ENCODE data around the gene LARGE1. TPM values are rescaled to one million over a fixed set of nuclear protein-coding genes. Genes with fewer than 3 reads are reported as not detected.

Gene LARGE1
- polyA plus RNA-seq, 4 donors: 24.8 to 30.4 (median 27.6) TPM

DNA sequence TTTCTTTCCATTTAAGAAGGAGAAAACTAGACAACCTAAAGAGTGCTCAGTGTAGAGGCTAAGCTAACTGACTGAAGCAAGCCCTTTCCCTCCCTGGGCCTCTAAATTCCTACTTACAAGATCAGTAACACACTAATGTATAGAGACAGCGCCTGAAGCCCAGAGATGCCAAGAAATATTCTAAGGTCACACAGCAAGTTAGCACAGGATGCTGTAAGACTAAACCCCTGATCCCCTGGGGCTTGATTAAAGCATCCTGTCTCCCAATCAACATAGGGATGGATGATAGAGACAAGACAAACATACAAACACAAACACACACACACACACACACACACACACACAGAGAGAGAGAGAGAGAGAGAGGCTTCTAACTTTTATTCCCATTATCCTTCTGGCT is 5.6 kb downstream of the LARGE1 start:
- DNase-seq (ENCODE audit: low read depth in 4 of 4, low spot score in 3 of 4): no peak

DNA sequence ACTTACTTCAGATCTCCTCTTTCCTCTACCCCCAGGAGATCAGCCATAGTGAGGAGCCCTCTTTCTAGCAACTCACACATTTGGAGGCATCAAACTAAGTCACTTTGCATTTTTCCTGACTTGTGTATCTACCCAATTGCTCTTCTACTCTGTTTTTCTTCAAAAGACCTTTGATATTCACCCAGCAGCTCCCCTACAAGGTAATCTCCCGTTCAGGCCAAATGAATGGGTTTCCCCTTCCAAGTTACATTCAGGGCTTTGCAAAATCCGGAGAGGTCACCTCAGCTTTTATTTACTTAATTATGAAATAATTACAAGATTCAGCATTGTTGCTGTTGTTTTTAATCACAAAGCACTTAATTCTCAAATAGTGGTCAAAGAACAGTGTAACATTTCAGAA is 6.1 kb downstream of the LARGE1 start:
- no peak for DNase-seq (ENCODE audit: low read depth in 4 of 4, low spot score in 3 of 4)

DNA sequence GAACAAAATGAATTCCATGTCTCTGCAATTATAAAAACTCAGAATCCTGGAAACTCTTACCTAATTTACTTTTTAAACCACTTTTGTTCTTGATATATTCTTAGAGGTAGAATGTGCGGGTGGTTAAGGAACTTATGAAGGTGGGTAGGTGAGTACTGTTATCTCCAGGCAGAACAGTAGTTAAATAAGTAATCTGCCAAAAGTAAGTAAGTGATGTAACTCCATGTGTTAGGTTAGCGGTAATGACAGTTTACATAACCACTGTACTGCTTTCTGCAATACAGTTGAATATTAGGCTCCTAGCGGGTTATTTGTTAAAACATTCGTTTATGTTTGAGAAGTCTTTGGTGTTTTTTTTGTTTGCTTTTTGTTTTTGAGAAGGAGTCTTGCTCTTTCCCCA is 7.1 kb downstream of the LARGE1 start:
- no peak for DNase-seq (ENCODE audit: low read depth in 4 of 4, low spot score in 3 of 4)

DNA sequence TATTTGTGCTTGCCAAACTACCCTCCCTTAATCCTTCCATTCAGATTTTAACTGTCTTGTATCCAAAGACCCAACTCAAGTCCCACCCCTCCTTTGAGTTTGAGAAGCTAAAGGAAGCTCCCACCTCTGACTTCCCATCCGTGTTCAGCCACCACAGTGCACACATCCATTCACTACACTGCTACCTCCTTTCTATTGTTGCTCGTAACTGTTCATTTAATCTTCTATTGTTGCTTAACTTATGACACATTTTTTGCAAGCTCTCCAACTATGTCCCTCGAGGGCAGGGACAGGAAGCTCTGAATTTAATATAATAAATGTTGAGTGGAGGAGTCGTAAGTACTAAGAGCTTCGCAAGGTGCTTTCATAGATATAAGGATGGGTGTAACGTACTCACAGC is 10.4 kb downstream of the LARGE1 start:
- DNase-seq (ENCODE audit: low read depth in 4 of 4, low spot score in 3 of 4): no peak

DNA sequence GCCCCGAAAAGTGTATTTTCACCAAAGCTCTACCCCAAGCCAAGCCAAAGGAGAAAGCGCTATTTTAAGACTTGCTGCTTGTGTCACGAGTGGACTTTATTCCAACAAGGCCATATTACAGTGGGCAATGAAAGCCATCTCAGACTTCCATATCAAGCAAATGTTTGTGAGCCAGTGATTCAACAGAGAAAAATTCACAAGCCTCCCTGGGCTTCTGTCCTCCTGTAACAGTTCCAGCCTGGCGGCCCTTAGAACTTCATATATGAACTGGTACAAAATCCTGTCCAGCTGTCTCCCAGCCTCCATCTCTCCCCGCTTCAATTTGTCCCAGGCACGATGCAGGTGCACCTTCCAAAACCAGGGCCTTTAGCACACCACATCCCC is 11.2 kb downstream of the LARGE1 start:
- no peak for DNase-seq (ENCODE audit: low read depth in 4 of 4, low spot score in 3 of 4)

DNA sequence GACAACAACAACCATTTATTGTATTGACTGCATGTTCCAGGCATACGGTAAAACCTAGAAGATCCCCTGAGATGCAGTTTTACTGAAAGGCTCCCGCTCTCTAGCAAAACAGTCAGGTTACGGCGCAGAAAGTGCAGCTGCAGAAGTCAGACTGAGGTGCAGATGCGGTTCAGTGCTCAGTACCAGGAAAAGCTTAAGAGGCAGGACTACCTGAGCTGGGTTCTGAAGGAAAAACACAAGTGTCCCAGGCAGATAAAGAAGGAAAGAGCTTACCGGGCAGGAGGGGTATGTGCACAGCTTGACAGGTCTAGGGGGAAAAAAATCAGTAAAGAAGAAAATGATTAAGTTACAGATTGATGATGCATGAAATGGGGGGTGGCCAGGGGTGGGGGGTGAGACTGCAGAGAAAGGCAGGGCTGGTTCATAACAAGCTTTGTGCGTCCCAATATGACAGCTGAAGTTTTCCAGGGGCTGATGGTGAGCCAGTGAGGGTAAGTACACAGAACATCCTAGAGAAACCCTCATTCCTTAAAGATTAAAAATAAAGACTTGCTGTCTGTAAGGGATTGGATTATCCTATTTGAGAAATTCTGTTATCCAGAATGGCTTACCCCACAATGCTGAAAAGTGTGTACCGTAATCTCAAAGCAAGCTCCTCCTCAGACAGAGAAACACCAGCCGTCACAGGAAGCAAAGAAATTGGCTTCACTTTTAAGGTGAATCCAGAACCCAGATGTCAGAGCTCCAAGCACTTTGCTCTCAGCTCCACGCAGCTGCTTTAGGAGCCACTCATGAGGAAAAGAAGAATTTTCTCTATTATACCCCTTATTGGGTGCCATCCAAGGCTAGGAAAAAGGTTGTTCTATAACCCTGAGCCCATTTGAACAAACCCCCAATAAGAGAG is 11.9 kb downstream of the LARGE1 start:
- DNase-seq (ENCODE audit: low read depth in 4 of 4, low spot score in 3 of 4): no peak

DNA sequence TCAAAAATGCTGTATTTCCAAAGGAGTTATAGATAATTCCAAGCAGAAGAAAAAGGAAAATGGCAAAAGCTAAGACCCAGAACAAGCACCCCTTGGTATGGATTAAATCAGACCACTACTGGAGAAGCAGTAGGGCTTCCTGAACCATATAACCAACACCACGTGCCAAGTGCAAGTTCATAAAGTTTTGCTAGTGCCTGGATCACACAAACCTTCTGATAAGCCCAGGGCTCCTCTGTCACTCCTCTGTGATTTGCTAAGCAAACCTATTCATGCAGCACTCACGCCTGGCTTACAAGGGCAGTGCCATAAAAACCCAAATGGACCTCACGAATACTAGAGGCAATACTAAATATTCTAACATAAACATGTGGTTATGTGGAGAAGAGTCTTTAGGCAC is 13.3 kb downstream of the LARGE1 start:
- DNase-seq (ENCODE audit: low read depth in 4 of 4, low spot score in 3 of 4): no peak

DNA sequence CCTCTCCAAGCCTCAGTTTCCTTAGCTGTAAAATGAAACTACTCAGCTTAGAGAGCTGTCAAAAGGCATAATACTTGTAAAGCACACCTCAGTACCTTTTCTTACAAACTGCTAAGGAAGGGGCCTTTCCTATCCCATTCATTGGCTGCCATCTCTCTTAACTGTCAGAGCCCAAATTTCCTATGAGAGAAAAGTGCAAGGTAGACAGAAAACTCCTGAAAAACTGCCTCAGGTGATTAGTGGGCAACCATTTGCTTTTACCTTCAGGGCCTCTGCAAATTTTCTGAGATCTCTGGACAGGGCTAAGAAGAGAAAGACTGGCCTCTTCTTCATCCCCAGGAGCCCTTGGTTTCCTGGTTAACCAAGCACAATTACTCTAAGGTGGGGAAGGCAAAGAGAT is 13.8 kb downstream of the LARGE1 start:
- no peak for DNase-seq (ENCODE audit: low read depth in 4 of 4, low spot score in 3 of 4)

DNA sequence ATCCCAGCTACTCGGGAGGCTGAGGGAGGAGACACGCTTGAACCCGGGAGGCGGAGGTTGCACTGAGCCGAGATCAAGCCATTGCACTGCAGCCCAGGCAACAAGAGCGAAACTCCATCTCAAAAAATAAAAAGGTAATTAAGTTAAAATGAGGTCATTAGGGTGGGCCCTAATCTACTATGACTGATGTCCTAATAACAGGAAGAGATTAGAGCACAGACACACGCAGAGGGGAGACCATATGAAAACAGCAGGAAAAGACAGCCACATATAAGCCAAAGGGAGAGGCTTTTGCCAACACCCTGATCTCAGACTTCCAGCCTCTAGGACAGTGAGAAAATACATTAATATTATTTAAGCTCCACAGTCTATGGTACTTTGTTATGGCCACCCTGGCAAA is 17.3 kb downstream of the LARGE1 start:
- DNase-seq (ENCODE audit: low read depth in 4 of 4, low spot score in 3 of 4): no peak

DNA sequence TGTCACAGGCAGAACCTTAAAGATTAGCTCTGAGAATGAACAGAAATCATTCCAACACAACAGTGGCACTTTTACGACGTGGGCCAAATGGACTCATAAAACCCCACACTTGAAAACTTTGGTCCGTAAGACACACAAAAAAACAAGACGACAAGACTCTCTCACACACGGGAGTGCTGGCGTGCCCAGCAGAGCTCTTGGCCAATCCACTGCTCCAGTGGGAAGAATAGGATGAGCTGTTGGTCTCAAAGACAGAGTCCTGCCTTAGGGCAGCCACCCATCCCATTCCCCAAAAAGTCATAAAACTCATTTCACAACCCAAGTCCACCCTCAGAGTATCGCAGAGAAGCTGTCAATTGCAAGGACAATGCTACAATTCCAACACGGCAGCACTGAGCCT is 18.2 kb downstream of the LARGE1 start:
- DNase-seq (ENCODE audit: low read depth in 4 of 4, low spot score in 3 of 4): no peak

DNA sequence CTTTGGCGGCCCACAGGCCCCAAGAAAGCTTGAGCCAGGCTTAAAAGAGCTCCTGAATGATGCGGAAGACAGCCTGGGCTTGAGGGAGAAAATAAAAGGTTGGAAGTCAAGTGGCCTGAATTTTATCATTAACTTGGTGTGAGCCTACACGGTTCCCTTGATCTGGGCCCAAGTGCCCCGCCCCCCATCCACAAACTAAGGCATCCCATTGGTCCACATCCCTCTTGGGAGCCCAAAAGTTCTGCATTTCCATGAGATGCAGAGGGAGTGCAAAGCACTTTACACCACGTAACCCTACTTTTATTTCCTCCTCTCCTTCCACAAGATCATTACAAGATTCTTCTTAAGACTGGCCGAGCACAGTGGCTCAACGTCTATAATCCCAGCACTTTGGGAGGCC is 22.2 kb downstream of the LARGE1 start:
- DNase-seq (ENCODE audit: low read depth in 4 of 4, low spot score in 3 of 4): no peak

DNA sequence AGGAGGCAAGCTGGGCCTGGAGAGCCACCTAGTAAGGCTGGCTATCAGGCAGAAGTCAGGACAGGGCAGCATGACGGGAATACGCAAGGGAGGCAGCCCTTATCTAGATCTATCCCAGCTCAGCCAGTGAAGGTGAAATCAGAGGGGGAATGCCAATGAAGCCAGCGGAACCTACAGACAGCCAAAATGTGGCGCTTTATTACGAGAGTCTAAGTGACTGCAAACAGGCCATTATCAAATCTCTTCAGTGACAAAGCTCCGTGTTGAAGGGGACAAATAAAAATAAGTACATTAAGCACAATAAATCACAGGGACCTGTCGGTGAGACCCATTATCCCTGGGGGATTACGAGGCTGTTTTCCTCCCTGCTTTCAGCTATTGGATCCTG is 22.8 kb downstream of the LARGE1 start:
- no peak for DNase-seq (ENCODE audit: low read depth in 4 of 4, low spot score in 3 of 4)

DNA sequence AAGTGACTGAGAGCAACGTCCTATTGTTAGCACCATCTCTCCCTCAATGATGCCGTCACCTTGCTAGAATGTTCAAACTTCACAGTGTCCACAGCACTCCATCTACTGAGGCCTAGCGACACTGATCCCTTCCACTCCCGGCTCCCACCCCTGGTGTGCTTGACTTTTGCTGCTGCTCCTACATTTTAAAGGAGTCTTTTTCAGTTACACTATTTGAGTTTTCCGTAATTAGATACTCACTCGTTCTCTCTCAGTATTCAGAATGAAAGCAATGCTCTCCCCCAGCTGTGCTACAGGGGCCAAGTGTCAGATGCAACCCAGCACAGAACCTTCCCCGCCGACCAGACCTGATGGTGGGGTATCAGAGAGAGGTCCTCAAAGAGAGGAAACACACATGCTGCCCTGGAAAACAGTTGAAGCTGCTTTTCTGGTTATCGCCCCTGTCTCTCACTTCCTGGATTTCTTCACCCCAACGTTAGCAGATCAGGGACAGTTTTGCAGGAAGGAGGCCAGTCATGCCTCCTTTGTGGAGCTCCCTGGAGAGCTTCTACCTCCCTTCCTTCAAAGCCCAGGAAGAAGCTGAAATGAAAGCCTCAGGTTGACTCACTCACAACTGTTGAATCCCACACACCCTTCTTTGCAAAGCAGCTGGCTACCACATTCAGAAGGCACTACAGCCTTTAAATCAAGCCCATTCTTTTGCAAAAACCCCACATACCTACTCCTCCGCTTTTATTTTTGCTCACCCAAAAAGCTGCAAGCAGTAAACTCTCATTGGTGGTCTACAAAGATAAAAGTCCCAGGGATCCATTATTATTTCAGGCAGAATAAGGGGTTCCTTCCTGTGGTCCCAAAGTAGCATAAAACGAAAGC is 23.5 kb downstream of the LARGE1 start:
- DNase-seq (ENCODE audit: low read depth in 4 of 4, low spot score in 3 of 4): no peak

DNA sequence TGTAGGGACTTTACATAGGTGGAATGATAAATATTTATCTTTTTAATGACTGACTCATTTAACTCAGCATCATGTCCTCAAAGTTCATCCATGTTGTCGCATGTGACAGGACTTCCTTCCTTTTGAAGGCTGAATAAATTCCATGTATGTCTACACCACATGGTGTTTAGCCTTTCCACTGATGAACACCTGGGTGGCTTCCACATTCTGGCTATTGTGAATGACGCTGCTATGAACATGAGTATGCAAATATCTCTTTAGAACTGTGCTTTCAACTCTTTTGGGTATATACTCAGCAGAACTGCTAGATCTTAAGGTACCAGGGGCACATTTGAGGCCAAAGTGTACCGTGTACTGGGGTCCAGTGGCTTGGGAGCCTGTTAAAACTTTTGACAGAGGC is 24.1 kb downstream of the LARGE1 start:
- no peak for DNase-seq (ENCODE audit: low read depth in 4 of 4, low spot score in 3 of 4)

DNA sequence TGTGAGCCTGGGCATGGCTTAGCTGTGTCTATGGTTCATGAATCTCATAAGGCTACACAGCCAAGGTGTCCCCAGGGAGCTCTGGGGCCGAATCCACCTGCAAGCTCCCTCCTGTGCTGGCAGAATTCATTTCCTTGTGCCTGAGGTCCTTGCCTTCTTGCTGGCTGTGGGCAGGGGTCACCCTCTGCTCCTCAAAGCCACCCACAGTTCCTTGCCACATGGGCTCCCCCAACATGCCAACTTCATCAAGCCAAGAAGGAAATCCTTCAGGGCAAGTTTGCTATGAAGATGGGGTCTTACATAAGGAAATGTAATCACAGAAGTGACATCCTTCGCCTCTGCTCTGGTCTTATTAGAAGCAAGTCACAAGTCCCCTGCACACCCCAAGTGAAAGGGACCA is 24.8 kb downstream of the LARGE1 start:
- DNase-seq (ENCODE audit: low read depth in 4 of 4, low spot score in 3 of 4): no peak

DNA sequence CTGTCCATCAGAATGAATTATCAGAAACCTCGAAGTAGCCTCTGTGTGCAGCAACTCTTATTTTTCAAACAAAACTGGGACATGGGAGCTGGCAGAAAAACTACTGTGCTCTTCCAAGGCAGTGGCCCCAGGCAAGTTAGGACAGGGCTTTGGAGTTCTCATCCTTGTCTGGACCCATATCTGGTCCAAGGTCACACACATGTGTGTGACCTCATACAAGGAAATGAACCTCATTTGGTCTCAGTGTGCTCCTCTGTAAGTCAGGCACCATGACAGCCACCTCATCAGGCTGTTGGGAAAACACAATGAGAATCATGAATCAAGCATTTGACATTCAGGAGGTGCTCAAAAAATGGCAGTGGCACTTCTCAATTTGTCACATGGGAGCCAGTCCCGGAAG is 25.8 kb downstream of the LARGE1 start:
- DNase-seq (ENCODE audit: low read depth in 4 of 4, low spot score in 3 of 4): no peak

DNA sequence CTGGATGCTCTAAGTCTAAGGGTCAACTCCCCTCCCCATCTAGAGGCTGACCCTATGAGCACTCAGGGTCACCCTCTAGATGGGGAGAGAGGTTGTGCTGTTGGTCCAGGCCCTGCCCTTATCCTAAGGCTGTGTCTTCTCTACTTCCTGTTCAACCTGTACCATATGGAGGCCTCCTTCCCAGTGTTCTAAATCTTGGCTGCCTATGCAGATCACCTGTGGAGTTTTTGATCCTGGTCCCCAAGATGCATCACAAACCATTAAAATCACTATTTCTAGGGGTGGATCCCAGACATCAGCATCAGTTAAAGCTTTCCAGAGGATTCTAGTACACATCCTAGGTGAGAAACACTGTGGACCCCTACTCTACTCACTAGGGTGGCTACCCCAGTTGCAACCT is 26.2 kb downstream of the LARGE1 start:
- DNase-seq (ENCODE audit: low read depth in 4 of 4, low spot score in 3 of 4): no peak

DNA sequence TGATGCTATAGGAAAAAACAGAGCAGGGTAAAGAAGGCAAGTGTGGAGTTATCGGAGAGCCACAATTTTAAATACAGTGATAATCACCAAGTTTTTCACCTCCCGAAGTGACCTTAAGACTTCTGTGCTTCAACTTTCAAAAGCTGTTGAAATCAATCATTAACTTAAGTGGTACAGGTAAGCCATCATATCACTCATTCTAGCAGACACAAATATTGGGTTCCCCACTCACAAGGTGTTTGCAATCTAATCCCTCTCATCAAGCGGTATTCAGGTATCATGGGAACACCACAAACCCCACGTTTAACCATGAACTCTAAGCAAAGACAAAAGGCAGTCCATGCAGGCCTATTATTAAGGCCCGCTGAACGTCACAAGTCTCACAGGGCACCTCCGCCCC is 26.8 kb downstream of the LARGE1 start:
- no peak for DNase-seq (ENCODE audit: low read depth in 4 of 4, low spot score in 3 of 4)

DNA sequence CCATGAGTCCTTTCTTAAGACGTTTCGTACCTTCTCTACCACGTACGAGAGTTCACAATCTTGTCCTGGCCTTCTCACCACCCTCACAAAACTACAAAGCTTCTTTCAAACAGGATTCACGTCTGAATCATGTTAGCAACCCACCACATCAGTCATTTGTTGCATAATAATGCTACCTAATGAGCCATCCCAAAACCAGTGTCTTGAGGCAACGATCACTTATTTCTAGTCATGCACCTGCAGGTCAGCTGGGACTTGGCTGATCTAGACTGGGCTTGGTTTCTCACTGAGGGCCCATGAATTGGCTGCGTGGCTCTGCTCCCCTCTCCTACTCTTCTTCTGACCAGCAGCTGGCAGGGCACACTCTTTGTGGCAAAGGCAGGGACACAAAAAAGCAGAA is 28.3 kb downstream of the LARGE1 start:
- DNase-seq (ENCODE audit: low read depth in 4 of 4, low spot score in 3 of 4): no peak

DNA sequence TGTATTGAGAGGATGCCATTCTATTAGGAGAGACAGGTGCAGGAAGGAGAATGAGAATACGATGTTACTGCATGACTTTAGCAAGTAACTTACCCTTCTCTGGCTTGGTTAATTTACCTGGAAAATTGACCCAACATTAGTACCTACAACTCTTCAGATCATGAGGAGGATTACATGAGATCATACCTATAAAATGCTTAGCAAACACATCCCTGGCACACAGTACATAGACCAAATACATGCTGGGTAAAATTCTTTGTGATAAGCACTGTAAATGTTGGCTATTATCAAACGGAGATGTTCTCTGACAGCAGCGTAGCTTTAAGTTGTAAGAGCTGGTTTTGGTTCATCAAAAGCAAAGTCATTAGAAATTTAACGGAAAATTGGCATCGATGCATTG is 28.8 kb downstream of the LARGE1 start:
- DNase-seq (ENCODE audit: low read depth in 4 of 4, low spot score in 3 of 4): no peak

DNA sequence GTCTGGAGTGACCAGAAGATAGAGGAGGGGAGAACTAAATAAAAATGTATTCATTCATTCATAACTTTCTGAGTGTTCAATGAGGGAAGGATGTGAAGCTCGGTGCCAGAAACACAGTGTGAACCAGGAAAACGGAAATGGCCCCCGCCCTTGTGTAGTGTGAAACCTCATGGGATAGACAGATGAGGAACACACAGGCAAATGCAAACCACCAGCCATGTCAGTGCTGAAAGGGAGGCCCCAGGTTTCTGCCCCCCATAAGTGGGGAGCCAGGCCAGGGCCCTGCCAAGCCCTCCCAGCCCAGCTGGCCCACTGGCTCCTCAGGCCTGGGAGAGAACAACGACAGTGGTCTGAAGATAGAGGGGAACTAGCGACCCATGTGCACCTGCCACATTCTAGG is 30.5 kb downstream of the LARGE1 start:
- no peak for DNase-seq (ENCODE audit: low read depth in 4 of 4, low spot score in 3 of 4)

DNA sequence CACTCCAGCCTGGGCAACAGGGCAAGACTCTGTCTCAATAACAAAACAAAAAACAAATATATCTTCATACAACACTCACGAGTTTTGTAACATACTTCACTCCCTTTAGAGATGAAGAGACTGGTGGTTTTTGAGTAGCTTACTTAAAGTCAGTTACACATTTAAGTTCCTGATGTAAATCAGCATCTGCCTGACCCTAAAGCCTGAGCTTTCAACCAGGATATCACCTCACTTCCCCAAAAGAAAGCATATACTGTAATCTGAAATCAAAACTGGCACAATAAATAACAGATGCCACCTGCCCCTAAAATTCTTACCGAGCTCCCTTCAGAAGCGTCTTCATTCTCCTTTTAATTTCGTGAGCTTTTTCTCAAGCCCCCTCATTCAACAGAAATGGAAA is 31.5 kb downstream of the LARGE1 start:
- no peak for DNase-seq (ENCODE audit: low read depth in 4 of 4, low spot score in 3 of 4)
